ENCODE data around the gene TOR1AIP2. TPM values are rescaled to one million over a fixed set of nuclear protein-coding genes. Genes with fewer than 3 reads are reported as not detected.

Gene TOR1AIP2
- total and polyA plus RNA-seq, 8 donors = 5.5 to 106 (median 32.2) TPM

DNA sequence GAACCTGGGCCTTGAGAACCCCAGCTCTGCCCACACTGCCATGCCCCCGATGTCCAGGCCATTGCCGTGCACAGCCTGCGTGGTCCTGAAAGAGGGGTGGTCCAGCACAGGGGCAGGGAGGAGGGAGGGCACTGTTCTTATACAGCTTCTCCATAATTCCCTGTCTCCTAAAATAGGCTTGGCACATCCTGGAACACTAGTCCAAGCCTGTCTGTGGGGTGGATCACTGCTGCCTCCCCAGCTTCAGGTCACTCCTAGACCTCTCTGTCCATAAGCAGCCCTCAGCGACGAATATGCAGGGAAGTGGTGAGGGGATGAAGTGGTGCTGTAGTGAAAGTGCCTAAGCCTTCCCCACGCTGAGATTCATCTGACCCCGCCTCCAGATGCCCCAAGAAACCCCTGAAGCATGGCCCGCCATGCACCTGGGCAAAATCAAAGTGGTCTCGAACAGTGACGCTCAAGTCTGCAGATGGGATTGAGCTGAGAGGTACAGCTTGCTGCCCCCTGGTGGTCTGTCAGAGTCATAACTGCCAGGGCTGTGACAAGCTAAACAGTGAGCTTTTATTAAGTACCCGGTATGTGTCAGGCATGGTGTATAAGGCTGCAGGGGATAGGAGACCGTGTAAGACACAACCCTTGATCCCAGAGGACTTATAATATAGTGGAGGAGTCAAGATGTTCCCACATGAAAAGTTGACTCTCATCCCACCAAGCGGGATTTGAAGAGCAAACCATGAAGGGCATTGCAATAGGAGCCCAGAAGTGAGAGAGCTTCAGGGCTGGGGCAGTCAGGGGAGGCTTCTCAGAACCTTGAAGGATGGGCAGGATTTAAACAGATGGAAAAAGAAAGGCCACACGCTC is 67.9 kb downstream of the TOR1AIP2 start:
- Histone ChIP-seq H3K4me1 (peaks cover 5 to 14% (median 11%) of the 10 kb centered on the region in 4 donors), H3K36me3 (no peaks in the 10 kb centered on the region), H3K4me3 (no peak overlapping the region), H3K27me3 (peaks cover 0 to 30% (median 0%) of the 10 kb centered on the region in 3 donors), H3K27ac (no peak overlapping the region), H3K9me3 (no peaks in the 10 kb centered on the region)
- WGBS, 5 donors = 27 to 43% (median 41%) methylated on average over 11 to 14 of the region's 14 CpGs
- no peak for TF ChIP-seq POLR2AphosphoS5 (IDR thresholded peaks at IDR 0.05)
- TF ChIP-seq, protein P1, sequence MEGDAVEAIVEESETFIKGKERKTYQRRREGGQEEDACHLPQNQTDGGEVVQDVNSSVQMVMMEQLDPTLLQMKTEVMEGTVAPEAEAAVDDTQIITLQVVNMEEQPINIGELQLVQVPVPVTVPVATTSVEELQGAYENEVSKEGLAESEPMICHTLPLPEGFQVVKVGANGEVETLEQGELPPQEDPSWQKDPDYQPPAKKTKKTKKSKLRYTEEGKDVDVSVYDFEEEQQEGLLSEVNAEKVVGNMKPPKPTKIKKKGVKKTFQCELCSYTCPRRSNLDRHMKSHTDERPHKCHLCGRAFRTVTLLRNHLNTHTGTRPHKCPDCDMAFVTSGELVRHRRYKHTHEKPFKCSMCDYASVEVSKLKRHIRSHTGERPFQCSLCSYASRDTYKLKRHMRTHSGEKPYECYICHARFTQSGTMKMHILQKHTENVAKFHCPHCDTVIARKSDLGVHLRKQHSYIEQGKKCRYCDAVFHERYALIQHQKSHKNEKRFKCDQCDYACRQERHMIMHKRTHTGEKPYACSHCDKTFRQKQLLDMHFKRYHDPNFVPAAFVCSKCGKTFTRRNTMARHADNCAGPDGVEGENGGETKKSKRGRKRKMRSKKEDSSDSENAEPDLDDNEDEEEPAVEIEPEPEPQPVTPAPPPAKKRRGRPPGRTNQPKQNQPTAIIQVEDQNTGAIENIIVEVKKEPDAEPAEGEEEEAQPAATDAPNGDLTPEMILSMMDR (IDR thresholded peaks at IDR 0.05) = peak in 5 of 7 experiments; percentile 86 to 93 (median 89)
- no peak for TF ChIP-seq EP300 (IDR thresholded peaks at IDR 0.05)
- TF ChIP-seq POLR2A (IDR thresholded peaks at IDR 0.05) = no peak
- peak; percentile 64 to 92 for DNase-seq
- intact Hi-C loops (cut with DNase I; ENCODE audit: low total_unique reads) = loop anchor here (5.0 kb wide), 1 partner anchor 102 kb away; no protein-coding TSS in a partner anchor

DNA sequence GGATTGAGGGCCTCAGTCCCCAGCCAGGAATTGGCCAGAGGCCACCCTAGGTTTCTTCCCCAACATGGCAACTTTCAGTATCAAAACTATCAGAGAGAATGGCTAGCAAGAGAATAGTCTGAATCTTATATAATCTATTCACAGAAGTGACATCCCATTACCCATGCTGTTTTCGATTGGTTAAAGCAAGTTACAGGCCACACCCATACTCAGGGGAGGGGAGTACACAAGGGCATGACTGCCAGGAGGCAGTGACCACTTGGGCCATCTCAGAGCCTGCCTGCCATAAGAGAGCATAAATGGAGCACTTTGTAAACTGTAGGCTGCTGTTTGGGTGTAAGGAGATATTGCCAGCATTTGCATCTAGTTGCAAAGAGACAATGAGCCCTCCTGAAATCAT is 69.1 kb downstream of the TOR1AIP2 start:
- Histone ChIP-seq H3K27me3 (peaks cover 0 to 30% (median 0%) of the 10 kb centered on the region in 3 donors), H3K27ac (no peak overlapping the region), H3K4me1 (peaks cover 0 to 6% (median 4%) of the 10 kb centered on the region in 4 donors), H3K9me3 (no peaks in the 10 kb centered on the region), H3K36me3 (no peaks in the 10 kb centered on the region), H3K4me3 (no peak overlapping the region)
- no peak for DNase-seq
- WGBS, 5 donors = 80 to 100% (median 86%) methylated on average over 1 of the region's 1 CpG
- TF ChIP-seq POLR2A (IDR thresholded peaks at IDR 0.05) (no peak), EP300 (IDR thresholded peaks at IDR 0.05) (no peak), POLR2AphosphoS5 (IDR thresholded peaks at IDR 0.05) (no peak)
- TF ChIP-seq, protein P1 (IDR thresholded peaks at IDR 0.05) = no peak
- intact Hi-C loops (cut with DNase I; ENCODE audit: low total_unique reads) = no loop called here

DNA sequence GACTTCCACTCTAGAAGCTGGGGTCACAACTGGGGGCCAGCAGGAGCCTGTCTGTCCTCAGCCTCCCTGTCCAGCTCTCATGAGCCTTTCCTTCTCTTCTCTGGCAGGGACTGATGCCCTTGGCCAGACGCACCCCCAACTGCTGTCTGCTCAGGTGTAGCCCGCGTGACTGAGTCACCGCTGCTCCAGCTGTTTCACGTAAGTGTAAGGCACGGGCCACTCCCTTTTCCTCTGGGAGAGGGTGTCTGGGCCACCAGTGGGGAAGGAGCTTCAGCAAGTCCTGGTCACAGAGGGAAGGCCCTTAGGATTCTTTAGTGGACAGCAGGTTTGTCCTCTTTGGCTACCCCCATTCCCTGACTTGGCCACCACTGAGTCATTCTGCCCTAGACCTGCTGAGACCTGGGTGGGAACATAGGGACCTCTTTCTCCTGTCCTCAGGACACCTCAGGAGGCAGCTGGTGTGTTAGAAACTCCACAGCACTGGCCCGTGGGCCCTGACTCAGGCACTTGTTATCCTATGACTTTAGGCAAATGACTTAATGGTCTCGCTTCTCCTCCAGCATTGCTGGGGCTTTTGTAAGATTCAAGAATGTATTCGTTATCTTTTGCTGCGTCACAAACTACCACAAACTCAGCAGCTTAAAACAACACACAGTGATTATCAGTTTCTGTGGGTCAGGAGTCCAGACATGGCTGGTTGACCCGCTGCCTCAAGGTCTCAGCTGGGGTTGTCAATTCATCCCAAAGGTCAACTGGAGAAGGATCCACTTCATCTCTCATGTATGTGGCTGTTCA is 69.7 kb downstream of the TOR1AIP2 start:
- H3K27me3 ChIP-seq = peaks cover 0 to 28% (median 0%) of the 10 kb centered on the region in 3 donors
- H3K9me3 ChIP-seq = no peaks in the 10 kb centered on the region
- 59 to 75% (median 69%) methylated on average over 5 to 11 of the region's 11 CpGs for WGBS, 5 donors
- intact Hi-C loops (cut with DNase I; ENCODE audit: low total_unique reads) = no loop called here
- no peak overlapping the region for H3K4me3 ChIP-seq
- H3K27ac ChIP-seq = no peak overlapping the region
- peak in 1 of 2 donors; percentile 35 for DNase-seq
- H3K36me3 ChIP-seq = no peaks in the 10 kb centered on the region
- TF ChIP-seq, protein P1 (IDR thresholded peaks at IDR 0.05) = no peak
- TF ChIP-seq POLR2A (IDR thresholded peaks at IDR 0.05) (no peak), POLR2AphosphoS5 (IDR thresholded peaks at IDR 0.05) (no peak), EP300 (IDR thresholded peaks at IDR 0.05) (no peak)
- peaks cover 0 to 6% (median 4%) of the 10 kb centered on the region in 4 donors for H3K4me1 ChIP-seq

DNA sequence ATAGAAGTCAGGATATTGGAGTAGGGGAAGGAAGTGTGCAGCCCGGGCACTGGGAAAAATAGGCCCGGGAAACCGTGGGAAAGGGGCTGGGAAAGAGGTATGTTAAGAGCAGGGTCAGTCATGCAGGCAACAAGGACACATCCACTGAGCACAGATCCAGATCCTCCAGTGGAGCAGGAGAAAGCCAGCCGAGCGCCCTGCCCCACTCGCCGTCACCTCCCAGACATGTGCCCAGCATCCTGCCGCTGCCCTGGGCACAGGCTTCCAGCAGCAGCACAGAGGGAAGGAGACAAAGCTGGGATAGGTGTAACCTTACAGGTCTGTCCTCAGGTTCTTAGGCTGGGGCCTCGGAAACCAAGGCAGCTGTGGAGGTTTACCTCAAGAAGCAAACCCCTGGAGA is 70.3 kb downstream of the TOR1AIP2 start:
- TF ChIP-seq EP300 (IDR thresholded peaks at IDR 0.05) (no peak), POLR2AphosphoS5 (IDR thresholded peaks at IDR 0.05) (no peak), POLR2A (IDR thresholded peaks at IDR 0.05) (no peak)
- TF ChIP-seq, protein P1 (IDR thresholded peaks at IDR 0.05) = no peak

More for the DNA sequence above, 70.3 kb downstream of the TOR1AIP2 start:
- no peaks in the 10 kb centered on the region for H3K9me3 ChIP-seq
- 84 to 96% (median 93%) methylated on average over 8 to 9 of the region's 9 CpGs for WGBS, 5 donors
- peaks cover 0 to 22% (median 0%) of the 10 kb centered on the region in 3 donors for H3K27me3 ChIP-seq
- H3K4me1 ChIP-seq = peaks cover 0 to 6% (median 4%) of the 10 kb centered on the region in 4 donors
- no peak overlapping the region for H3K27ac ChIP-seq
- no peak for DNase-seq
- H3K36me3 ChIP-seq = no peaks in the 10 kb centered on the region
- intact Hi-C loops (cut with DNase I; ENCODE audit: low total_unique reads) = no loop called here
- no peak overlapping the region for H3K4me3 ChIP-seq
